Smooth muscle cell (in vitro differentiated cells): ENCODE data around the gene MRPL54. TPM values are rescaled to one million over a fixed set of nuclear protein-coding genes. Genes with fewer than 3 reads are reported as not detected.

ENCODE experiments used
- DNase-seq: peaks from one replicate; lab custom pipeline; 2025; ENCODE audit not compliant: unreplicated experiment; lab: John Stamatoyannopoulos, UW
- H2AFZ ChIP-seq: fragments of 200-600 bp; sonication (generic); 2 replicates; pipeline ENCODE4 v1.6.0; 2016; ENCODE audit warnings: antibody characterized with exemption, low read depth, mild to moderate bottlenecking
- H3F3A ChIP-seq: fragments of 200-600 bp; sonication (generic); 2 replicates; pipeline ENCODE4 v1.6.0; 2017; ENCODE audit warnings: antibody characterized with exemption, low read depth
- H3K27ac ChIP-seq: fragments of 200-600 bp; sonication (generic); 2 replicates; pipeline ENCODE4 v1.5.1; 2016; ENCODE audit warnings: low read depth, mild to moderate bottlenecking
- H3K27me3 ChIP-seq: fragments of 200-600 bp; sonication (generic); 2 replicates; pipeline ENCODE4 v1.6.1; 2016; ENCODE audit warnings: low read depth, mild to moderate bottlenecking
- H3K36me3 ChIP-seq: fragments of 200-600 bp; sonication (generic); 2 replicates; pipeline ENCODE4 v1.5.1; 2016; ENCODE audit warnings: low read depth
- H3K4me1 ChIP-seq: fragments of 200-600 bp; sonication (generic); 2 replicates; pipeline ENCODE4 v1.5.1; 2016; ENCODE audit warnings: low read depth
- H3K4me2 ChIP-seq: fragments of 200-600 bp; sonication (generic); 2 replicates; pipeline ENCODE4 v1.6.0; 2016; ENCODE audit warnings: mild to moderate bottlenecking
- H3K4me3 ChIP-seq: fragments of 200-600 bp; sonication (generic); 2 replicates; pipeline ENCODE4 v1.5.1; 2016; ENCODE audit warnings: mild to moderate bottlenecking
- H3K79me2 ChIP-seq: fragments of 200-600 bp; sonication (generic); 2 replicates; pipeline ENCODE4 v1.6.0; 2016; ENCODE audit warnings: low read depth, mild to moderate bottlenecking
- H3K9ac ChIP-seq: fragments of 200-600 bp; sonication (generic); 2 replicates; pipeline ENCODE4 v1.6.0; 2016; ENCODE audit warnings: low read depth
- H3K9me3 ChIP-seq: fragments of 200-600 bp; sonication (generic); replicated peaks from 2 replicates; pipeline ENCODE4 v1.5.1; 2016; ENCODE audit warnings: low read depth
- H4K20me1 ChIP-seq: fragments of 200-600 bp; sonication (generic); 2 replicates; pipeline ENCODE4 v1.6.0; 2016; ENCODE audit warnings: low read depth
- CTCF ChIP-seq: fragments of 200-600 bp; sonication (generic); IDR thresholded peaks from 2 replicates; pipeline ENCODE4 v1.5.1; 2017; ENCODE audit warnings: borderline replicate concordance, mild to moderate bottlenecking, antibody characterized with exemption; ENCODE audit not compliant: insufficient read depth, poor library complexity, severe bottlenecking
- WGBS: methylation state at CpG from one replicate; pipeline ENCODE4 v1.1.7; 2016; ENCODE audit warnings: low lambda C conversion rate; 5-methylcytosine and 5-hydroxymethylcytosine counted together
- polyA plus RNA-seq: library from polyadenylated mRNA; unstranded; fragments of >200 nt; fragmentation: Nextera tagmentation; extraction: Ambion mirVana; gene quantifications from 2 replicates; pipeline ENCODE4 v1.2.1, GENCODE V29; 2016
- total RNA-seq: library from RNA; depleted of rRNA; stranded (reverse); fragments of >200 nt; gene quantifications from 2 replicates; pipeline ENCODE4 v1.2.3, GENCODE V29; 2014

The MRPL54 gene
- total and polyA plus RNA-seq, 2 experiments from 2014 or later, result 19.5 to 60.8 TPM

GRCh38 chr19:3743486-3743885 lies 19.0 kb upstream of the MRPL54 start:
- no peak overlapping the region for H2AFZ ChIP-seq
- no peaks in the 10 kb centered on the region for H4K20me1 ChIP-seq
- H3K4me2 ChIP-seq, result no peak overlapping the region
- no peaks in the 10 kb centered on the region for H3K36me3 ChIP-seq
- no peak overlapping the region for H3K4me3 ChIP-seq
- no peak for TF ChIP-seq CTCF
- DNase-seq, result no peak
- H3F3A ChIP-seq, result no peaks in the 10 kb centered on the region
- WGBS, result 90% methylated on average over 2 of the region's 2 CpGs
- H3K79me2 ChIP-seq, result no peaks in the 10 kb centered on the region
- H3K27ac ChIP-seq, result no peak overlapping the region
- H3K4me1 ChIP-seq, result no peaks in the 10 kb centered on the region
- no peak overlapping the region for H3K9ac ChIP-seq
- no peaks in the 10 kb centered on the region for H3K27me3 ChIP-seq
- no peaks in the 10 kb centered on the region for H3K9me3 ChIP-seq

- Histone ChIP-seq H4K20me1 (no peaks in the 10 kb centered on the region), H3K9me3 (no peaks in the 10 kb centered on the region), H3F3A (no peaks in the 10 kb centered on the region), H2AFZ (no peak overlapping the region), H3K4me2 (no peak overlapping the region), H3K4me3 (no peak overlapping the region), H3K4me1 (no peaks in the 10 kb centered on the region), H3K9ac (no peak overlapping the region), H3K27me3 (no peaks in the 10 kb centered on the region), H3K36me3 (no peaks in the 10 kb centered on the region), H3K79me2 (no peaks in the 10 kb centered on the region), H3K27ac (no peak overlapping the region)
- no peak for DNase-seq
- TF ChIP-seq CTCF, result no peak
- WGBS, result 82% methylated on average over 8 of the region's 8 CpGs
Measured at GRCh38 chr19:3745363-3746045, 17.0 kb upstream of the MRPL54 start.

- no peak overlapping the region for H3K27ac ChIP-seq
- no peak for DNase-seq
- H4K20me1 ChIP-seq, result no peaks in the 10 kb centered on the region
- no peaks in the 10 kb centered on the region for H3K9me3 ChIP-seq
- H3K4me2 ChIP-seq, result no peak overlapping the region
- 89% methylated on average over 25 of the region's 31 CpGs for WGBS
- no peaks in the 10 kb centered on the region for H3F3A ChIP-seq
- H3K36me3 ChIP-seq, result no peaks in the 10 kb centered on the region
- H3K9ac ChIP-seq, result no peak overlapping the region
- no peak overlapping the region for H2AFZ ChIP-seq
- no peak overlapping the region for H3K4me3 ChIP-seq
- no peak for TF ChIP-seq CTCF
- H3K4me1 ChIP-seq, result no peaks in the 10 kb centered on the region
- H3K27me3 ChIP-seq, result no peaks in the 10 kb centered on the region
- H3K79me2 ChIP-seq, result no peaks in the 10 kb centered on the region
Measured at GRCh38 chr19:3746371-3747056, 16.0 kb upstream of the MRPL54 start.

- Histone ChIP-seq H3K79me2 (no peaks in the 10 kb centered on the region), H3K27ac (no peak overlapping the region), H3K4me2 (no peak overlapping the region), H3K27me3 (no peaks in the 10 kb centered on the region), H3K9ac (no peak overlapping the region), H3K4me3 (no peak overlapping the region), H2AFZ (no peak overlapping the region), H3K4me1 (no peaks in the 10 kb centered on the region), H4K20me1 (no peaks in the 10 kb centered on the region), H3F3A (no peaks in the 10 kb centered on the region), H3K9me3 (no peaks in the 10 kb centered on the region), H3K36me3 (no peaks in the 10 kb centered on the region)
- DNase-seq, result no peak
- no peak for TF ChIP-seq CTCF
- WGBS, result 96% methylated on average over 8 of the region's 8 CpGs
Measured at GRCh38 chr19:3748965-3749364, 13.5 kb upstream of the MRPL54 start.
